ENCODE measurements around the gene RNF126.

DNA sequence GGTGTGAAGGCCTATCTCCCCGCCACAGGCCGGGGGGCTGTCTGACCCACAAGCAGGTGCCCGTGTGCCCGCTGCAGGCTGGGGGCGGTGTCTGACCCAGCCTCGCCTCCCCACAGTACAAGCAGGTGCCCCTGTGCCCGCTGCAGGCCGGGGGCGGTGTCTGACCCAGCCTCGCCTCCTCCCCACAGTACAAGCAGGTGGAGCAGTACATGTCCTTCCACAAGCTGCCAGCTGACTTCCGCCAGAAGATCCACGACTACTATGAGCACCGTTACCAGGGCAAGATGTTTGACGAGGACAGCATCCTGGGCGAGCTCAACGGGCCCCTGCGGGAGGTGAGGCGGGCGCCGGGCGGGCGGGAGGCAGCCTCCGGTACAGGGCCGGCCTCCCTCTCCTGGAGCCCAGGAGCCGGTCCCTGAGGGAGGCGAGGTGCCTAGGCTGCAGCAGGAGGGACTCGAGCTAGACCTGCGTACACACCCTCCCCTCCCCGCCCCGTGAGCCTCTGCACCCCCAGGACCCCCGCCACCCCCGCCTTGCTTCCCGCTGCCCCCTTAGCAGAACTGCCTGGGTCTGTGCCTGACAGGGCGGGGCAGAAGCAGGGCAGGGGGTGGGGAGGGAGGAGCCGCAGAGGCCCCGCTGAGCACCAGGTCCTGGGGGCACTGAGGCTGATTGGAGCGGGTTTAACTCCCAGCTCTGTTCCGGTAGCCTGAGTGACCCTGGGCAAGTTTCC, 52.8 kb downstream of the RNF126 start:
- TF ChIP-seq, protein P1, sequence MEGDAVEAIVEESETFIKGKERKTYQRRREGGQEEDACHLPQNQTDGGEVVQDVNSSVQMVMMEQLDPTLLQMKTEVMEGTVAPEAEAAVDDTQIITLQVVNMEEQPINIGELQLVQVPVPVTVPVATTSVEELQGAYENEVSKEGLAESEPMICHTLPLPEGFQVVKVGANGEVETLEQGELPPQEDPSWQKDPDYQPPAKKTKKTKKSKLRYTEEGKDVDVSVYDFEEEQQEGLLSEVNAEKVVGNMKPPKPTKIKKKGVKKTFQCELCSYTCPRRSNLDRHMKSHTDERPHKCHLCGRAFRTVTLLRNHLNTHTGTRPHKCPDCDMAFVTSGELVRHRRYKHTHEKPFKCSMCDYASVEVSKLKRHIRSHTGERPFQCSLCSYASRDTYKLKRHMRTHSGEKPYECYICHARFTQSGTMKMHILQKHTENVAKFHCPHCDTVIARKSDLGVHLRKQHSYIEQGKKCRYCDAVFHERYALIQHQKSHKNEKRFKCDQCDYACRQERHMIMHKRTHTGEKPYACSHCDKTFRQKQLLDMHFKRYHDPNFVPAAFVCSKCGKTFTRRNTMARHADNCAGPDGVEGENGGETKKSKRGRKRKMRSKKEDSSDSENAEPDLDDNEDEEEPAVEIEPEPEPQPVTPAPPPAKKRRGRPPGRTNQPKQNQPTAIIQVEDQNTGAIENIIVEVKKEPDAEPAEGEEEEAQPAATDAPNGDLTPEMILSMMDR (IDR thresholded peaks at IDR 0.05): no peak
- TF ChIP-seq, protein P2, sequence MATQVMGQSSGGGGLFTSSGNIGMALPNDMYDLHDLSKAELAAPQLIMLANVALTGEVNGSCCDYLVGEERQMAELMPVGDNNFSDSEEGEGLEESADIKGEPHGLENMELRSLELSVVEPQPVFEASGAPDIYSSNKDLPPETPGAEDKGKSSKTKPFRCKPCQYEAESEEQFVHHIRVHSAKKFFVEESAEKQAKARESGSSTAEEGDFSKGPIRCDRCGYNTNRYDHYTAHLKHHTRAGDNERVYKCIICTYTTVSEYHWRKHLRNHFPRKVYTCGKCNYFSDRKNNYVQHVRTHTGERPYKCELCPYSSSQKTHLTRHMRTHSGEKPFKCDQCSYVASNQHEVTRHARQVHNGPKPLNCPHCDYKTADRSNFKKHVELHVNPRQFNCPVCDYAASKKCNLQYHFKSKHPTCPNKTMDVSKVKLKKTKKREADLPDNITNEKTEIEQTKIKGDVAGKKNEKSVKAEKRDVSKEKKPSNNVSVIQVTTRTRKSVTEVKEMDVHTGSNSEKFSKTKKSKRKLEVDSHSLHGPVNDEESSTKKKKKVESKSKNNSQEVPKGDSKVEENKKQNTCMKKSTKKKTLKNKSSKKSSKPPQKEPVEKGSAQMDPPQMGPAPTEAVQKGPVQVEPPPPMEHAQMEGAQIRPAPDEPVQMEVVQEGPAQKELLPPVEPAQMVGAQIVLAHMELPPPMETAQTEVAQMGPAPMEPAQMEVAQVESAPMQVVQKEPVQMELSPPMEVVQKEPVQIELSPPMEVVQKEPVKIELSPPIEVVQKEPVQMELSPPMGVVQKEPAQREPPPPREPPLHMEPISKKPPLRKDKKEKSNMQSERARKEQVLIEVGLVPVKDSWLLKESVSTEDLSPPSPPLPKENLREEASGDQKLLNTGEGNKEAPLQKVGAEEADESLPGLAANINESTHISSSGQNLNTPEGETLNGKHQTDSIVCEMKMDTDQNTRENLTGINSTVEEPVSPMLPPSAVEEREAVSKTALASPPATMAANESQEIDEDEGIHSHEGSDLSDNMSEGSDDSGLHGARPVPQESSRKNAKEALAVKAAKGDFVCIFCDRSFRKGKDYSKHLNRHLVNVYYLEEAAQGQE (IDR thresholded peaks at IDR 0.05; ENCODE audit: insufficient read depth in 1 of 2, low read depth in 2 of 2, low read length in 1 of 2): no peak
- TF ChIP-seq POLR2AphosphoS5 (IDR thresholded peaks at IDR 0.05; ENCODE audit: low read depth, low read length) (no peak; the same call in 1 of the 2 replicates), SIN3A (IDR thresholded peaks at IDR 0.05; ENCODE audit: borderline replicate concordance, insufficient read depth, low read depth, low read length) (no peak), TCF7L2 (IDR thresholded peaks at IDR 0.05; ENCODE audit: low read depth, low read length) (no peak)

All from Panc1 (cell line).